Measurements from ENCODE around the gene DNAH11. TPM values are rescaled to one million over a fixed set of nuclear protein-coding genes. Genes with fewer than 3 reads are reported as not detected.

Gene DNAH11
- total RNA-seq, 2 donors from 2014 or later = 0.02 to 9.9 TPM

- Mint-ChIP-seq H3K27ac (no peak overlapping the region), H3K9me3 (no peaks in the 10 kb centered on the region), H3K36me3 (peaks cover 5% of the 10 kb centered on the region in 2 donors)
- peak in 1 of 2 donors; percentile 51 for ATAC-seq
- DNase-seq (ENCODE audit: low spot score in 2 of 2) = no peak
Measured at GRCh38 chr7:21543528-21544302, 876 bp downstream of the DNAH11 start.

DNA sequence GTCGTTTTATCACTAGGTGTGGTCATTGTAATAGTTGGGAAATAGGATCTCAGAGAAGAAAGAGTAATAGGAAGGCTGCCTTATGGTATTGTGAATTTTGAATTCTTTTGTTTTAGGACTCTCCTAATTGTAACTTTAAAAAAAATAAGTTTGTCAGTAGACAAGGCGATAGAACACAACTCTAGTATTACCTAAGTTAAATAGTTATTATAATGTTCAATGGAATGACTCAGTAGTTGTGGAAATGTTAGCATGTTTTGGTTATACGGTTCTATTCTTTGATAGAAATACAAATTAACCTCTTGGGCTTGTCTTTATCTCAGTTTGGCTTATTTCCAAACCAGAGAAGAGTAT, 1.4 kb downstream of the DNAH11 start:
- no peak for ATAC-seq
- peaks cover 5% of the 10 kb centered on the region in 2 donors for H3K36me3 Mint-ChIP-seq
- DNase-seq (ENCODE audit: low spot score in 2 of 2) = no peak
- H3K9me3 Mint-ChIP-seq = no peaks in the 10 kb centered on the region
- no peak overlapping the region for H3K27ac Mint-ChIP-seq

- DNase-seq (ENCODE audit: low spot score in 2 of 2) (no peak), ATAC-seq (no peak)
- Mint-ChIP-seq H3K9me3 (no peaks in the 10 kb centered on the region), H3K36me3 (peaks cover 5% of the 10 kb centered on the region in 2 donors), H3K27ac (no peak overlapping the region)
Measured at GRCh38 chr7:21544715-21545114, 1.9 kb downstream of the DNAH11 start.

- peaks cover 5% of the 10 kb centered on the region in 2 donors for H3K36me3 Mint-ChIP-seq
Measured at GRCh38 chr7:21547501-21547900, 4.7 kb downstream of the DNAH11 start.

GRCh38 chr7:21548491-21548890, 5.7 kb downstream of the DNAH11 start:
- Mint-ChIP-seq H3K27ac (no peak overlapping the region), H3K9me3 (no peaks in the 10 kb centered on the region), H3K36me3 (peaks cover 5% of the 10 kb centered on the region in 2 donors)
- ATAC-seq = no peak
- DNase-seq (ENCODE audit: low spot score in 2 of 2) = no peak

More at GRCh38 chr7:21547501-21547900, 4.7 kb downstream of the DNAH11 start:
- no peak for ATAC-seq
- Mint-ChIP-seq H3K9me3 (no peaks in the 10 kb centered on the region), H3K27ac (no peak overlapping the region)
- DNase-seq (ENCODE audit: low spot score in 2 of 2) = no peak

GRCh38 chr7:21550076-21550475, 7.2 kb downstream of the DNAH11 start:
- no peak overlapping the region for H3K27ac Mint-ChIP-seq
- H3K36me3 Mint-ChIP-seq = no peaks in the 10 kb centered on the region
- DNase-seq (ENCODE audit: low spot score in 2 of 2) (no peak), ATAC-seq (no peak)
- no peaks in the 10 kb centered on the region for H3K9me3 Mint-ChIP-seq

- Mint-ChIP-seq H3K9me3 (no peaks in the 10 kb centered on the region), H3K27ac (no peak overlapping the region), H3K36me3 (no peaks in the 10 kb centered on the region)
- no peak for ATAC-seq
- DNase-seq (ENCODE audit: low spot score in 2 of 2) = no peak
Measured at GRCh38 chr7:21550821-21551531, 8.1 kb downstream of the DNAH11 start.

- no peaks in the 10 kb centered on the region for H3K36me3 Mint-ChIP-seq
- no peak for DNase-seq (ENCODE audit: low spot score in 2 of 2)
- no peak for ATAC-seq
- H3K9me3 Mint-ChIP-seq = no peaks in the 10 kb centered on the region
- H3K27ac Mint-ChIP-seq = no peak overlapping the region
Measured at GRCh38 chr7:21562385-21562784, 19.5 kb downstream of the DNAH11 start.

- Mint-ChIP-seq H3K9me3 (no peaks in the 10 kb centered on the region), H3K27ac (no peak overlapping the region), H3K36me3 (no peaks in the 10 kb centered on the region)
- no peak for DNase-seq (ENCODE audit: low spot score in 2 of 2)
- ATAC-seq = no peak
Measured at GRCh38 chr7:21565614-21566013, 22.8 kb downstream of the DNAH11 start.

GRCh38 chr7:21566094-21566493, 23.3 kb downstream of the DNAH11 start:
- no peaks in the 10 kb centered on the region for H3K9me3 Mint-ChIP-seq
- DNase-seq (ENCODE audit: low spot score in 2 of 2) = no peak
- no peaks in the 10 kb centered on the region for H3K36me3 Mint-ChIP-seq

GRCh38 chr7:21568762-21569161, 25.9 kb downstream of the DNAH11 start:
- no peaks in the 10 kb centered on the region for H3K36me3 Mint-ChIP-seq

More at GRCh38 chr7:21566094-21566493, 23.3 kb downstream of the DNAH11 start:
- H3K27ac Mint-ChIP-seq = no peak overlapping the region
- no peak for ATAC-seq

GRCh38 chr7:21572331-21573313, 29.8 kb downstream of the DNAH11 start:
- no peak for DNase-seq (ENCODE audit: low spot score in 2 of 2)
- H3K36me3 Mint-ChIP-seq = no peaks in the 10 kb centered on the region
- no peaks in the 10 kb centered on the region for H3K9me3 Mint-ChIP-seq
- no peak for ATAC-seq
- H3K27ac Mint-ChIP-seq = no peak overlapping the region

More at GRCh38 chr7:21568762-21569161, 25.9 kb downstream of the DNAH11 start:
- no peak for ATAC-seq
- Mint-ChIP-seq H3K9me3 (no peaks in the 10 kb centered on the region), H3K27ac (no peak overlapping the region)
- DNase-seq (ENCODE audit: low spot score in 2 of 2) = no peak

- DNase-seq (ENCODE audit: low spot score in 2 of 2) (no peak), ATAC-seq (peak; percentile 54 to 81)
- peaks cover 0 to 17% of the 10 kb centered on the region in 2 donors for H3K36me3 Mint-ChIP-seq
- H3K27ac Mint-ChIP-seq = no peak overlapping the region
- H3K9me3 Mint-ChIP-seq = peaks cover 0 to 13% of the 10 kb centered on the region in 2 donors
Measured at GRCh38 chr7:21579341-21580072, 36.7 kb downstream of the DNAH11 start.

DNA sequence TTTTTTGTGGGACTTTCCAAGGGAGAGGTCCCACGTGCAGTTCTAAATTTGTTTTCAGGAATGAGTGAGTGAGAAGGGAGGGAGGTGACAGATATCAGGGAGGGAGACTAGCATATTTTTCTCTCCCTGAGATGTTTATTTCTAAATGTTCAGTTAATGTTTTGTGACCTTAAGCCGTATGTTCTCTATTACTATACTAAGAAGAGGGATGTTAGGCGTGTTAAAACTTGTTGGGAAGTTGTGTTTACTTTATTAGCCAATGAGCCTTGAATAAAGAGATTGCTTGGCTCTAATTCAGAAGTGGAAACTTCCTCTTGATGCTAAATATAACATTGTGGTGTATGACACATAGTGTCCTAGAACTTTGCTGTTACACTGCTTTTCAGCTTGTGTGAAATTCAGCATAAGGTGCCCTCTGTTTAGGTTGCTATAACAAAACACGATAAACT, 37.3 kb downstream of the DNAH11 start:
- Mint-ChIP-seq H3K36me3 (peaks cover 0 to 17% of the 10 kb centered on the region in 2 donors), H3K27ac (no peak overlapping the region), H3K9me3 (peaks cover 0 to 13% of the 10 kb centered on the region in 2 donors)
- DNase-seq (ENCODE audit: low spot score in 2 of 2) (no peak), ATAC-seq (peak in 1 of 2 donors; percentile 75)

DNA sequence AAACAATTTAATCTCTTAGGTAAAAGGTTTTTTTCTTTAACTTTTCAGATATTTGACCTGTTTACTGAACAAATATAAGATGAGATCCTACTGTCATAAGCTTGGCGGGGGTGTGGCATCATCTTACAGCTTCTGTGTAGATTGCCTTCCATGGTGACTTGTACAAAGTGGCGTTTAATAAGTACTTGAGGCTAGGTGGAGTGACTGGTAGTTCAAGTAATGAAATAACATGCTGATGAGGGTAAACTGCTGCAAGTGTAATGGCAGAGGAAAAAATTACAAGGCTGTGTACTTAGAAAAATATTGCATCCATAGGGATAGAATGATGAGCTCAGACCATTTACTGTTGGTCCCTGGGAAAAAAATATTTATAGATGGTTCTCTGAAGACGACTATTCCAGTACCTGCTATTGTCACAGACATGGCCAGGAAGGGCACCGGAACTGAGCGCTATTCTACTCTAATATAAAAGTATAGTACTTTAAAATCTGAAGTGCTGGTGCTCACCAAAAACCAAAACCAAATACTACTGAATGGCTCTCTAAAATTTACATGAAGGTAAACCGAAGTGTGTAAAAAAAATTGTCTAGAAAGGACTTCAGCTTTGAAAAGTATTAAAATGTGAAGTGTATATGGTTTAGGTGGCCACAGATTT, 42.4 kb downstream of the DNAH11 start:
- DNase-seq (ENCODE audit: low spot score in 2 of 2) (no peak), ATAC-seq (no peak)
- H3K27ac Mint-ChIP-seq = no peak overlapping the region
- peaks cover 0 to 13% of the 10 kb centered on the region in 2 donors for H3K9me3 Mint-ChIP-seq
- peaks cover 0 to 17% of the 10 kb centered on the region in 2 donors for H3K36me3 Mint-ChIP-seq

Measured in activated naive CD4-positive, alpha-beta T cell treated with anti-CD3 and anti-CD28 coated beads, Interleukin-2, amount 50 U/mL, for 72 hours (primary cell).